HG03095 (cell line): Measurements from ENCODE around the gene BIVM.

ENCODE experiments used
- ATAC-seq: cut with Tn5 transposase; IDR thresholded peaks from one replicate; pipeline ENCODE4 v1.9.1; 2021; ENCODE audit warnings: moderate library complexity; ENCODE audit not compliant: unreplicated experiment

The BIVM gene

GRCh38 chr13:102784483-102784882 lies 14.4 kb upstream of the BIVM start:
- ATAC-seq = no peak

DNA sequence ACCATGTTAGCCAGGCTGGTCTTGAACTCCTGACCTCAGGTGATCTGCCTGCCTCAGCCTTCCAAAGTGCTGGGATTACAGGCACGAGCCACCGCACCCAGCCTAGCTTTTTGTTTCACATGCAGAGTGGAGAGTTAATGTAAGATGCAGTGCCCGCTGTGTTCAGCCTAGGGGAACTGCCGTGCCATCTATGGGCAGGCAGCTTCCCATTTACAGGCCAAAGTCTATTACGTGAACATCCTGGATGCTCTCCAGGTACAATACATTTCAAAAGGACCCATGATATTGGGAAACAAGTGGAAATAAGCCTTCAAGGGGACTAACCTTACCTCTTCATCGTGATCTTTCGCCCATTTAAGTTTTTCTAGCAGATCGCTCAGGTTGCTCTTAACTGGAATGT lies 10.2 kb upstream of the BIVM start:
- ATAC-seq = no peak

GRCh38 chr13:102792396-102792795 lies 6.5 kb upstream of the BIVM start:
- ATAC-seq = no peak

DNA sequence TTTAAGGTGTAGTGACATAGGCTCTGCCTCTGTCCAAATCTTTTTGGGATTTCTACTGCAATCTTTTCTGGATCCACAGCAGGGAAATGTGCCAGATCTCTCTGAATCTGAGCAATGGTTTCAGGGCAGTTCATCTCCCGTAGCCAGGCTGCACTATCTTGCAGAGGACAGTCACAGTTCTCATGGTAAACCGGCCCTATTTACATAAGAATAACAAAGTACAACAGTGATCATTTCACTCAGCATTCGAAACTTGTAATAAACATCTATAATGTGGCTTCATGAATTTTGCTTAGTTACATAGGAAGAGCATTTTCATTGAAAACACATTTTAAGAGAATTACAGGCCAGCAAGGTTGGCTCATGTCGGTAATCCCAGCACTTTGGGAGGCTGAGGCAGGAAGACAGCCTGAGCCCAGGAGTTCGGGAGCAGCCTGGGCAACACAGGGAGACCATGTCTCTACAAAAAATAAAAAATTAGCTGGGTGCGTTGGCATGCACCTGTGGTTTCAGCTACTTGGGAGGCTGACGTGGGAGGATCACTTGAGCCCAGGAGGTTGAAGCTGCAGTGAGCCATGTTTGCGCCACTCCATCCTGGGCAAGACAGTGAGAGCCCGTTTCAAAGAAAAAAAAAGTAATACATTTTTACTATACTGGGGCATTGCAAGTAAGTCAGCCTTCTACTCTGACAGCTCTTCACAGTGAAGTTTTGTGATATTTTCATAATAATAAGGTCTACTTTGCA lies 5.1 kb upstream of the BIVM start:
- no peak for ATAC-seq

DNA sequence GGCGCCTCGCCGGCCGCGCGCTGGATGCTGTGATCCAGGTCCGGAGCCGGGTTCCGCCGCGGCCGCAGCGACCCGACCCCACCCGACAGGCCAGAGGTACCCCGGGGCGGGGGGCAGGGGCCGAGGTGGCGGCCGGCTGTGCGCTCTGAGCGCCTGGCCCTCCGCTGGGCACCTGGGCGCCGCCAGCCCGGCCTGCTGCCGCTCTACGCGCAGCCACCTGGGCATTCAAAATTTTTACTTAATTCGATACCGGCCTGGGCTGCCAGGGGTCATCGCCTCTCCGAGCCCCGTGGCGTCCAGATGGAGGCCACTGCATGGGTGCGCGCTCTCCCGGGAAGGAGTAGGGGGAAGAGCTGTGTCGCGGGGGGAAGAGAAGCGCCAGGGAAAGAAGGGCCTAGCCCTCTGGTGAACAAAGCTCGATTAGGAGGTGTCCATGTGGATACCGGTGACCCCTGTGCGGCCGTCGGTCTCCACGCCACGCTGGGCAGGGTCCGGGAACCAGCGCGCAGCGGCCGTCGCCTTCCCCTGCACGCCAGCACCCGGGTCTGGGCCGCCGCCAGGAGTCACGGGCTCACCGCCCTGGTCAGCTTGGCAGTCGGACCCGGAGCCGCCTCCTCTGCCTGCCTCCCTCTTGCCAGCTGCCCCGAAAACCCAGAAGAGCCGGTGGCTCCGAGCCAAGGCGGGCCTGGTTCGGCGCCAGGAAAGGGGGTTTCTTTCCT lies 666 bp downstream of the BIVM start:
- peak; percentile 2 for ATAC-seq

DNA sequence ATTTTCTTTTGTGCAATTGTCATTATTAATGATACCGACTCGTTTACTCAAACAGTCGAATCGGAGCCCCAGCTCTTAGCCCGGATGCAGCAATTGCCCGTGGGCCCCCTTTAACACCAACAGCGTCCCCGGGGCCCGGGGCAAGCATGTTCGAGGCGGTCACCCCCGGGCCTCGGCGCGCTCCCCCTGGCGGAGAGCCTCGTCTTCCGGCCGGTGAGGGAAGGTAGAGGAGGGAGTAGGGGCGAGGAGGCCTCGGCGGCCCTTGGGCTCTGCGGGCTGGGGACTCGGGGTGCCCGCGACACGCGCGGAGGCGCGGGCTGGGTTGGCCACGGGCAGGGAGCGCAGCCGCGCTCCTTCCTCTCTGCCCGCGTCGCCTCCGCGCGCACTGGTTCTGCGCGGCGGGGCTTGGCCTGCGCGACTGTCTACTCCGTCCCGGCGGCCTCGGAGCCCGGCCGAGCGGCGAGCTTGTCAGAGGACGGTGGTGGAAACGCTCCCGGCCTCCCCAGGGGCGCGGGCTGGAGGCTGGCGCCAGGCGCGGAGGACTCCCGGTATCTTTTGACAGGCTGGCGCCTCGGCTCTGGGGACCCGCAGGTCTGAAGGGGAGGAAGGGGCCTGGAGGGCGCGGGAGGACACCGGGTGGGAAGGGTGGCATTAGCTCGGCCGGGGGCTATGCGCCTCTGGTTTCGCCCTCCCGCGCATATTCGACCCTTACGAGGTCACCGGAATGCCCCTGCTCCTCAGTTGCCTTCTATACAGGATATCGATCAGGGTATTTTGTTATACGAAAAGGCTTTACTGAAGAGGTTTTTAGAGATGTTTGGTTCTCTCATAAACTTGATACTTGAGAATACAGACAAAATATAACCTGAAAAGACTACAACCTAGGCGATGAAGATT lies 1.5 kb downstream of the BIVM start:
- ATAC-seq = peak; percentile 72

DNA sequence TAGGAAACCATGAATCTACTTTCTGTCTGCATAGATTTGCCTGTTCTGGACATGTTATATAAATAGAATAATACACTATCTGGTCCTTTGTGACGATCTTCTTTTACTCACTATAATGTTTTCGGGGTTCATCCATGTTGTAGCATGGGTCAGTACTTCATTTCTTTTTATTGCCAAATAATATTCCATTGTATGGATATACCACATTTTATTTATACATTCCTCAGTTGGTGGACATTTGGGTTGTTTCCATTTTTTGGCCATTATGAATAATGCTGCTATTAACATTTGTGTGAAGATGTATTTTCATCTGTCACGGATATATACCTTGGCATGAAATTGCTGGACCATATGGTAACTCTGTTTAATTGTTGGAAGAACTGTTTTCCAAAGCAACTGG lies 6.8 kb downstream of the BIVM start:
- ATAC-seq = no peak

- ATAC-seq = no peak
Measured at GRCh38 chr13:102807699-102808098, 8.8 kb downstream of the BIVM start.

- ATAC-seq = no peak
Measured at GRCh38 chr13:102812611-102813287, 13.8 kb downstream of the BIVM start.

DNA sequence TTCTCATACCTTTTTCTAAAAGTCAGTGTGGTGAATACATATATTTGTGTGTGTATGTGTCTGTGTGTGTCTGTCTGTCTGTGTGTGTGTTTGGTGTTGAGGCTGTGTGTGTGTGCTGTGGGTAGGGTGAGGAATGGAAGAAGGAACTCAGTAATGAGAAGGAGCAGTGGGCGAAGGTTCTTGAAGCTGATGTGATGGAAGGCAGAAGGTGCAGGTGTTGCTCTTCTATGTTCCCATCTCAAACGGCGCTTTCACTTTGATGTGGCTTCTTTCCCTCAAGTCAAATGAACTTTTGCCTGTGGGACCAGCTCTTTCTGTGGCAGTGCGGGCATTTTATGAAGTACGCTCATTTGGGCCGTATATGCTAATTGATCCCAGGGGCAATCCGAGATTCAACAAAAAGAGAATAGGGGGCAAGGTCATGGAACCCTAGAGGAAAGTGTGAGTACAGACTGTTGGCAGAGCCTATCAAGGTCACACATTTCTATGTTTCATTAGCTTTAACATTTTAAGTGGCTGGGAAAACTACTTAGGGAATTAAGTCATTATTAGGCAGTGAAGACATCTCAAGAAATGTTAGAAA lies 15.2 kb downstream of the BIVM start:
- ATAC-seq = no peak

- ATAC-seq = no peak
Measured at GRCh38 chr13:102814793-102815192, 15.9 kb downstream of the BIVM start.

DNA sequence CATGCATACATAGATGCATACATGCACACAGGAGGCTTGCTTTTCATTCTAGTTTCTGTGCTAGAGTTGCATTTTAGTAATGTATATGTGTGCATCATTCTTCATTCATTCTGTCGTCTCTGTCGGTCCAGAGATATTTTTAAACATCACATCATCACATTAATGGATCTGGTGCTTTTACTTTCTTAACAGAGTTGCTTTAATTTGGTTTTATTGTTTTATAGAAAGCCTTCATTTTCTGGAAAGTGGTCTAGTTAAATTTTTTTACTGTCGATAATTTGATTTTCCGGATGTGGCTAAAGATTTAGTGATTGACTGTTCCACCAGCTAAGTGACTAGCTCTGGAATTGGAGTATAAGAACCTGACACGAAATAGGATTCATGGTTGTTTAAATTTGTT lies 16.9 kb downstream of the BIVM start:
- no peak for ATAC-seq

GRCh38 chr13:102816708-102817107 lies 17.8 kb downstream of the BIVM start:
- ATAC-seq = no peak

GRCh38 chr13:102817241-102817640 lies 18.3 kb downstream of the BIVM start:
- ATAC-seq = no peak

GRCh38 chr13:102817907-102818306 lies 19.0 kb downstream of the BIVM start:
- ATAC-seq = no peak

- ATAC-seq = no peak
Measured at GRCh38 chr13:102825400-102825799, 26.5 kb downstream of the BIVM start.

GRCh38 chr13:102825921-102826706 lies 27.2 kb downstream of the BIVM start:
- ATAC-seq = no peak

DNA sequence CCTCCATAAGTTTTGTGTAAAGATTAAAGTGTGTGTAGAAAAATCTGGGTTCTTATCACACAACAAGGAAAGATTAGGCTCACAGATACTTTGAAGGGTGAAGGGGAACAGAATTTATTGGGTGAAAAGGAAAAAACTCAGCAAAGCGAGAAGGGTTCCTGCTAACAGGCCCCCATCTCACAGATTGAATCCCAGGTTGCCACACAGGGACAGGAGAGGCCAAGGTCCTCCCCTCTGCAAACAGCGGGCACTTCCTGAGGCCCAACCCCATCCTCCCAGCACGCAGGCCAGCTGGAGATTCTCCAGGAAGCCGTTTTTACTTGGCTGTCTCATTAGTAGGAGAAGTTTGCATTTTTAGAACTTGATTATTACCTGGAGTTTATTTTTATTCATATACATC lies 31.7 kb downstream of the BIVM start:
- ATAC-seq = no peak

DNA sequence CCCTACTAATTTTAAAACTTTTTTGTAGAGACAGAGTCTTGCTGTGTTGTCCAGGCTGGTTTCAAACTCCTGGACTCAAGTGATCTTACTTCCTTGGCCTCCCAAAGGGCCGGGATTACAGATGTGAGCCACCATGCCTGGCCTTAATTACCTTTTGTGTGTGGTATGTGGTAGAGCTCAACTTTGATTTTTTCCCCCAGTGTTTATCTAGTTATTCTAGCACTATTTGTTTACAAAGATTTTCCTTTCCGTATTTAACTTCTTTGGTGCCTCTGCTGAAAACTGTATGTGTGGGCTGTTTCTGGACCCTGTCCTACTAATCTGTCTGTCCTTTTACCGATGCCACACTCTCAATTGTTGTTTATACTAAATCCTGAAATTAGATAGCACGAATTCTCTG lies 37.6 kb downstream of the BIVM start:
- no peak for ATAC-seq

DNA sequence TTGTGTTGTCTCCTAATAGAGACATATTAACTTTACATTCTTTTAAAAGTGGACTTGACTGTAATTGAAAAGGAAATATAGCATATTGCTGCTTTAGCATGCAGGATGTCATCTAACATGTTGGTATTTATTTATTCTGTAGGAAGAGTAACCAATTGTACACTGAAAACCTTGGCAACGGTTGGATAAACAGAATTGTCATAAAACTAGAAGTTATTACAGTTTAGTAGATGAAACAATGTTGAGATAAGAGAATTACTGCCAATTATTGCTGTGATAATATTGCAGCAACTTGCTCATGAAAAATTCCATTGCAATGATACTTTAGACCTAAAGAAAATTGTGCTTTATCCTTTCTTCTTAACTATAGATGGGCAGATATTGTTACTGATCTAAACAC lies 39.4 kb downstream of the BIVM start:
- ATAC-seq = no peak
